ENCODE data around the gene CMIP.

CMIP gene

DNA sequence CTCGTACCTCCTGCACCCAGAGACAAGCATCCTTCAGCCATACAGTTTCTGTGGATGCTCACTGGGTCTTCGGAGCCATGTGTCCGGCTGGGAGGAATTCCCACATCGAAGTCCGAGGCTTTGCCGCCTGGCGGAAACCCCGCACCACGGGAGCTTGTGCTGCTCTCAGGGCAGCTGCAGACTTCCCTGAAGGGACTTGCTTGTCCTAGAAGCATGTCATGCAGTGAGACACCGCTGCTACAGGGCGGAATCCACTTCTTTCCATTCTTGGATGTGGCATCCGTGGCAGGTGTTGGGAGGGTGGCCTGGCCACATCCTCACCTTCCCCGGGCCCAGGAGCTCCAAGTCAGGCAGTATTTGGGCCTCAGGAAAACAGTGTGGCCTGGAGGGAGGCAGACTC lies 122.5 kb downstream of the CMIP start:
- DNase-seq (ENCODE audit: low read depth in 2 of 2) = no peak
- TF ChIP-seq CTCF (IDR thresholded peaks at IDR 0.05; ENCODE audit: low read depth, low read length) = no peak
- H3K4me3 ChIP-seq (replicated peaks in 1 of 2; ENCODE audit: low read depth in 2 of 2, low read length in 2 of 2) = no peak overlapping the region

DNA sequence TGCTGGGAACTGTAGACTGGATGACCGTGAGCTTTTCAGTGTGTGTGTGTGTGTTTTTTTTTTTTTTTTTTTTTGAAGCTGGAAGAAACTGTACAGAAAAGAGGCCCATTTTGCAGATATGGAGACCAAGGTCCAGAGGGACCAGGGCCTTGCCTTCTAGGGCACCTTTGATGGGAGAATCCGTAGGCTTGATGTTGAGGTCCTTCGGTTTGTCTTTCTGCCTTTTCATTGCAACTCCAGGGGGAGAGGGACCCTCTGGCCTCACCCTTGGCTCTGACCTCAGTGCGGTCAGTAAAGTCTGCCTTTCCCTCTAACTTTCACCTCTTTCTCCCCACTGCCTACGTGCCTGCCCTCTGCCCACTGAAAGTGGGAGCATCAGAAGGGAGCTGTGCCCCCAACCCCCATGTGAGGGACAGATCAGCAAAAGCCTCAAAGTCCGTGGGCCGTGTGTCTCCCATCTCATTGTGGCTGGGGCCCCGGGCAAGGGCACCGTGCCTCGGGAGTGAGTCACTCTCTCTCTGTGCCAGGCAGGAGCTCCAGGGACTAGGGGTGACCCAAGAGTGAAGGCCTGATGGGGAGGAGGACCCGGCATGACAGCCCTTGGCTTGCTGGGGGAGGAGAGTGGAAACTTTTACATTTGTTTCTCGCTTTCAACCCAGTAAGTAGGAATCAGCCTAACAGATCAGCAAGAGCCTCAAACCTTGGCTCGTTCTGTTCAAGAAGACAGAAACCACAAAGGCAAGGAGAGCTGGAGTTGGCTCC lies 123.6 kb downstream of the CMIP start:
- no peak for TF ChIP-seq CTCF (IDR thresholded peaks at IDR 0.05; ENCODE audit: low read depth, low read length)
- peak; percentile 42 to 81 for DNase-seq (ENCODE audit: low read depth in 2 of 2)
- no peak overlapping the region for H3K4me3 ChIP-seq (replicated peaks in 1 of 2; ENCODE audit: low read depth in 2 of 2, low read length in 2 of 2)

- no peak for TF ChIP-seq CTCF (IDR thresholded peaks at IDR 0.05; ENCODE audit: low read depth, low read length)
- H3K4me3 ChIP-seq (replicated peaks in 1 of 2; ENCODE audit: low read depth in 2 of 2, low read length in 2 of 2) = no peak overlapping the region
- DNase-seq (ENCODE audit: low read depth in 2 of 2) = no peak
These were observed 124.1 kb downstream of the CMIP start for GRCh38 chr16:81568749-81569087.

- TF ChIP-seq CTCF (IDR thresholded peaks at IDR 0.05; ENCODE audit: low read depth, low read length) = no peak
- no peak for DNase-seq (ENCODE audit: low read depth in 2 of 2)
- H3K4me3 ChIP-seq (replicated peaks in 1 of 2; ENCODE audit: low read depth in 2 of 2, low read length in 2 of 2) = no peak overlapping the region
These were observed 124.9 kb downstream of the CMIP start for GRCh38 chr16:81569361-81570034.

DNA sequence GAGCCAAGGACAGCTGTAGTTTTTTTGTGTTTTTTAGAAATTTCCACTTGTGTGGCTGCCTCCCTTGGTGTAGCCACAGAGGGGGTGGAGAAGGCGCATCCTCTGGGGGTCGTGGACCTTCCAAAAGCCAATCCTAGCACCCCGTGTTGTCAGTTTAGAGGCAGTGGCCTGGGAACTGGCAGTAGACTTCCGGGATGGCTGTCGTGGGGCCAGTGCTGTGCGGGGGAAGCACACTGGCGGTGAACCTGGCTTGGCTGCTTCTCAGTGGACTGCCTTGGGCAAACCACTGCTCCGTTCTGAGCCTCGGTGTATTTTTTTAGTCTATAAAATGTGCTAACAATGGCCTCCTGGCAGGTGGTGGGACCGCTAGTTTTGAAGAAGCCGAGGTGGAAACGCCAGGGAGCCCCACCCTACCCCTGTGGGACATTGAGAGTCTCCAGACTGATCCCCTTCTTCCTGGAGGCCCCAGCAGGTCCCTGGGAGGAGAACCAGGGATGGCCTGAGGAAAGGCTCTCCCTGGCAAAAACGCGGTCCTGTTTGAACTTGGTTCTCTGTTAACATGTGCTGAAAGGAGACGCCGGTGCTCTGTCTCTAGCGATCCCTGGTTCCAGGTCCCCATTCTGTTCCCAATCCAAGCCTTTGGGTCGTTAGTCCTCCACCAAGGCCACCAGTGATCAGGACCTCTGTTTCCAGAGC lies 125.7 kb downstream of the CMIP start:
- no peak for TF ChIP-seq CTCF (IDR thresholded peaks at IDR 0.05; ENCODE audit: low read depth, low read length)
- H3K4me3 ChIP-seq (replicated peaks in 1 of 2; ENCODE audit: low read depth in 2 of 2, low read length in 2 of 2) = no peak overlapping the region
- DNase-seq (ENCODE audit: low read depth in 2 of 2) = no peak

DNA sequence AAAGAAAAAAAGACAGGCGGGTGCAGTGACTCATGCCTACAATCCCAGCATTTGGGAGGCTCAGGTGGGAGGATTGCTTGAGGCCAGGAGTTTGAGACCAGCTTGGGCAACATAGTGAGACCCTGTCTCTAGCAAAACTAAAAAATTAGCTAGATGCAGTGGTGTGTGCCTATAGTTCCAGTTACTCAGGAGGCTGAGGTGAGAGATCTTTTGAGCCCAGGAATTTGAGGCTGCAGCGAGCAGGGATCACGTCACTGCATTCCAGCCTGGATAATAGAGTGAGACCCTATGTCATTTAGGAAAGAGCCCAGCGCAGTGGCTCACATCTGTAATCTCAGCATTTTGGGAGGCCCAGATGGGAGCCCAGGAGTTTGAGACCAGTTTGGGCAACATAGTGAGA lies 126.6 kb downstream of the CMIP start:
- no peak overlapping the region for H3K4me3 ChIP-seq (replicated peaks in 1 of 2; ENCODE audit: low read depth in 2 of 2, low read length in 2 of 2)
- TF ChIP-seq CTCF (IDR thresholded peaks at IDR 0.05; ENCODE audit: low read depth, low read length) = no peak
- DNase-seq (ENCODE audit: low read depth in 2 of 2) = no peak

Data from cardiac fibroblast (primary cell).